Astrocyte of the cerebellum (primary cell): ENCODE data around the gene RFX8.

Experiments used
- DNase-seq: peaks from one replicate; pipeline ENCODE4 v3.0.0-alpha.2; 2011; ENCODE audit warnings: low read depth
- H3K4me3 ChIP-seq: 2 replicates; pipeline ENCODE4 v1.5.1; 2011; ENCODE audit warnings: mild to moderate bottlenecking, low read depth, low read length, moderate library complexity
- CTCF ChIP-seq: IDR thresholded peaks from 2 replicates; pipeline ENCODE4 v1.5.1; 2012; ENCODE audit warnings: low read length, low read depth, moderate library complexity, mild to moderate bottlenecking; ENCODE audit errors: missing control alignments
- in situ Hi-C: cut with HindIII; loops from 2 replicates; pipeline ENCODE4 v1.10.0; 2017; ENCODE audit warnings: low sequenced_read_pairs

The RFX8 gene

GRCh38 chr2:101502095-101502494, 27.2 kb upstream of the RFX8 start:
- in situ Hi-C loops = no loop called here
- no peak for DNase-seq
- no peak overlapping the region for H3K4me3 ChIP-seq
- TF ChIP-seq CTCF = no peak

GRCh38 chr2:101501443-101501842, 26.5 kb upstream of the RFX8 start:
- in situ Hi-C loops = no loop called here
- H3K4me3 ChIP-seq = no peak overlapping the region
- no peak for TF ChIP-seq CTCF
- peak; percentile 41 for DNase-seq

- TF ChIP-seq CTCF = no peak
- no peak for DNase-seq
- in situ Hi-C loops = no loop called here
- no peak overlapping the region for H3K4me3 ChIP-seq
These were observed 25.9 kb upstream of the RFX8 start for GRCh38 chr2:101500860-101501259.

GRCh38 chr2:101500180-101500579, 25.3 kb upstream of the RFX8 start:
- no peak overlapping the region for H3K4me3 ChIP-seq
- DNase-seq = peak; percentile 94
- in situ Hi-C loops = no loop called here
- TF ChIP-seq CTCF = no peak

- in situ Hi-C loops = no loop called here
- no peak overlapping the region for H3K4me3 ChIP-seq
- TF ChIP-seq CTCF = no peak
- no peak for DNase-seq
These were observed 21.4 kb upstream of the RFX8 start for GRCh38 chr2:101496279-101496678.

GRCh38 chr2:101492936-101493473, 18.1 kb upstream of the RFX8 start:
- no peak for DNase-seq
- TF ChIP-seq CTCF = no peak
- in situ Hi-C loops = no loop called here
- H3K4me3 ChIP-seq = no peak overlapping the region

- no peak for DNase-seq
- no peak for TF ChIP-seq CTCF
- in situ Hi-C loops = no loop called here
- H3K4me3 ChIP-seq = no peak overlapping the region
These were observed 12.1 kb upstream of the RFX8 start for GRCh38 chr2:101486994-101487393.
